GM10847 (cell line): ENCODE results near the gene C8G.

Source experiments
- POLR2A ChIP-seq: IDR thresholded peaks from 2 replicates; pipeline ENCODE4 v1.6.1; 2011; ENCODE audit not compliant: insufficient read length; ENCODE audit errors: extremely low read depth

Gene C8G

DNA sequence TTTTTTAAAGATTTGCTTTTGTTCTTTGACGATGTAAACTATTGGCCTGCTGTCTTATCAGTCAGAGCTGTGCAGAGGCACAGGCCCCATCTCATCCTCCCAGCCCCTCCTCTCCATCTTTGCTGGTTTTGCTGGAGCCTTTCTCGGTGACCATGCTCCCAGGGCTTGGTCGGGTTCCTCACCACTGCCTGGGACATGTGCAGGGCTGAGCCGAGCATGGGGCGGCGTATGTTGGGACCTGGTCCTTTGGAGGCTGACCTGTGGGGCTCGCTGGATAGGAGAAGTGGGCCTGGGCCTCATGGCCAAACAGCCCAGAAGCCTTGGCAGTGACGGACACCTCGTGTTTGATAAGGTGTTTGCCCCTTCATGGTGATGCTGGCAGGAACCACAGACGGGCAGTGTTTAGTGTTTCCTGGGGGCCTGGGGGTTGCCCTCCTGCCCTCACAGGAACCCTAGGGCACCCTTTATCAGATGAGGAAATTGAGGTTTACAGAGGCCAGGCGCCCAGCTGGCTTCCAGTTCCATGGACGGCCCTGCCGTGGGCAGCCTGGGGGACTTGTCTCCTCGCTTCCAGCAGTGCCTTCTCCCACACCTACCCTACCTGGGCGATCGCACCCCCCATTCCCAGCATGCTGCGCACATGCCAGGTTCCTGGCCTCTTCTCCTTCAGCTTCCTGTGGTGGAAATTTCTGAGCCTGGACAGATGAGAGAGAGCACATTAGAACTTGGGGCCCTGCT, 31.2 kb upstream of the C8G start:
- no peak for TF ChIP-seq POLR2A

DNA sequence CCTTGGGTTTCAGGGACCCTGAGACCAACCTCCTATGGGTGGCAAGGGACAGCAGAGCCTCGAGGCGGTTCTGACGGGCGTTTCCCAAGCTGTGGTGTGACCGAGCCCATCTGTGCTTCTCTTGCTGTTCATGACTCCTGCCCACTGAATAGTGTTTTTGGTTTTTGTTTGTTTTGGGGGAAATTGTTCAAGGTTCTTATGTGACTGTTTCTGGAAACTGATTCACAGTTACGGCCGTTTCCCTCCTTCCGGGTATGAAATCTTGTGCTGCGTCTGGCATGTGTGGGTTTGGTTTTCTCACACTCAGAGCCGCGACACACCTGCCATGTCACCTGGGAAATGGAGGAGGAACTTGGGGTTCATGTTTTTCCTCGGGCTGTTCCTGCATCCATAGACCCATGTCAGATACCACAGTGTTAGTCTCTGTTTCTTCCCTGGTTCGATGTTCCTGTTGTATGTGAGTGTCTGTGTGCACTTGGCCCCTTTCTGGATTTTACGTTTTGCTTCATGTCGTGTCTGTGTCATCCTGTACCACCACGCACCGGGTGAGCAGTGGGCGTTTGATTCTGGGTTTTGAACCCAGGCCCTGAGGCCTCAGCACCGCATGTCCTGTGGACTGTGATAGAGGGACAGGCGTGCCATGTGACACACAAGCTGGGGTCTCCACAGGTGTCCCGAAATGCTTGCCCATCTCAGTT, 29.3 kb upstream of the C8G start:
- no peak for TF ChIP-seq POLR2A

DNA sequence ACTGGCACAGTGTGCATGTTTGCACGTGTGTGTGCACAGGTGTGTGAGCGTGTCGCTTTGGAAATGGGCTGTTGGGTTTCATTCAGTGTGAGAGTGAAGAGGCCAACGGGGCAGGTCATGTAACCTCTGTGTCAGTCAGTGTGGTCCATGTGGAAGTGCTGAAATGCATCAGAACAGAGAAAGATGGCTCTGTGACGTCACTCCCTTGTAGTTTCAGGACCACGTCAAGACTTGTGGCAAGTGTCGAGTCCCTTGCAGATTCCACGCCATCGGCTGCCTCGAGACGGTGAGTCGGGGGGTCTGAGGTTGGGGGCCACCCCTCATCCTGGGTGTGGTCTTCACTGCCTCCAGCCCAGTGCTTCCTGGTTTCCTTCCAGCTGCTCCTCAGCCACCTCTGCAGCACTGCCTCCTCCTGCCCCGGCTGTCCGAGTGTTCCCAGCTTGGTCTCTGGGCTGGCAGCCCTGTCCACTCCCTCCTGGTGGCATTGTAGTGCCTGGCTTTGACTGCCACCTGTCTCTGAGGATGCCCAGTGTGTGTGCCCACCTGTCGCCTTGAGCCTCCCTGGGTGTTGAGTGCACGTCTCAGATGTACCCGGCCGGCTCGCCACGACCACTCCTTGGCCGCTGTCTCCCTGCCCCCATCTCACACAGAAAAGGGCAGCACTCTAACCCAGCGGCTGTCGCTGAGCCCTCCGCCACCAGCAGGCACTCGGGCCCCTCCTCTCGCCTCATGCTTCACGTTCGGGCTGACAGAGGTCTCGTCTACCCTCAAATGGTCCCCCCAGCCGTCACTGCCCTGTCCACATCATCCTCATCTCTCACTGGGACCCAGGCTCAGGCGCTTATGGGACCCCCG, 28.5 kb upstream of the C8G start:
- TF ChIP-seq POLR2A = no peak

GRCh38 chr9:136917902-136918301, 27.1 kb upstream of the C8G start:
- no peak for TF ChIP-seq POLR2A

DNA sequence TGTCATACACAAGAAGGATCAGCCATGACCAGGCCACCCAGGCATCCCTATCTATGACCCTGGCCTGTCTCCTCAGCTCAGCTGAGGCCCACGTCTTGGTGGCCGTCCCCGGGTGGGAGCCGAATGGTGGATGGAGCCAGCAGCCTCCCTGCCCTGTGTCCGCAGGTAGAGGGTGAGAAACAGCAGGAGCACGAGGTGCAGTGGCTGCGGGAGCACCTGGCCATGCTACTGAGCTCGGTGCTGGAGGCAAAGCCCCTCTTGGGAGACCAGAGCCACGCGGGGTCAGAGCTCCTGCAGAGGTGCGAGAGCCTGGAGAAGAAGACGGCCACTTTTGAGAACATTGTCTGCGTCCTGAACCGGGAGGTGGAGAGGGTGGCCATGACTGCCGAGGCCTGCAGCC, 25.0 kb upstream of the C8G start:
- TF ChIP-seq POLR2A = no peak

DNA sequence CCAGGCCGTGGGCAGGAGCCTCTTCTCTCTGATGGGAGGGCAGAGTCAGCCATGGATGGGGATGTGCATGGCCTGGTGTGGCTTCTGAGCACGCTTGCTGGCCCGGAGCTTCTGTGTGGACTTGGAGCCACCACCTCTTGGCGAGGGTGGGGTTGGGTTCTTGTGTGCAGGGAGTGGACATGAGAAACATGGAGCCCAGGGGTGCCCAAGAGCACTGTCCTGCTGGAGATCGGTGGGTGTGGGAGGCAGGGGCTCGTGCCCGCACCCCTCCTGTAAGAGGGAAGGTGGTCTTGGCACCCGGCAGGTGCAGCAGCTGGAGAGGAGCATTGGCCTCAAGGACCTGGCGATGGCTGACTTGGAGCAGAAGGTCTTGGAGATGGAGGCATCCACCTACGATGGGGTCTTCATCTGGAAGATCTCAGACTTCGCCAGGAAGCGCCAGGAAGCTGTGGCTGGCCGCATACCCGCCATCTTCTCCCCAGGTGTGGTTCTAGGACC, 24.3 kb upstream of the C8G start:
- TF ChIP-seq POLR2A = no peak

DNA sequence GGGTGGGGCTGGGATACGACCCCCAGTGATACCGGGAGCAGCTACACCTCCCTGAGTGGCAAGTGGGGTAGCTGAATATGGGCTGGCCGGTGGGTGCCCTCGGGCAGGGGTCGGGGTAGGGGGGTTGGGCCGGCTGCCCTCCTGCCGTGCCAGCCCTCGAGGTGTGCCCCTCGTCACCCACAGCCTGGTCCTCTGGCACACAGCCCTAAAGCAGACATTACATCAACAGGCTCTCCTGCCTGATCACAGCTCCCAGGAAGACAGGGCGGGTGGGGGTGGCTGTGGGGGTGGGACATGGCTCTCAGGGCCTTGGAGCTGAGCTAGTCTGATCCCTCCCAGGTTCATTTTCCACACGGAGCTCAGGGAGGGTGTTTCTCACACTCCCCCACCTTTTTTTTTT, 23.7 kb upstream of the C8G start:
- no peak for TF ChIP-seq POLR2A

- no peak for TF ChIP-seq POLR2A
Measured at GRCh38 chr9:136921718-136922117, 23.3 kb upstream of the C8G start.

GRCh38 chr9:136922540-136922939, 22.5 kb upstream of the C8G start:
- no peak for TF ChIP-seq POLR2A

DNA sequence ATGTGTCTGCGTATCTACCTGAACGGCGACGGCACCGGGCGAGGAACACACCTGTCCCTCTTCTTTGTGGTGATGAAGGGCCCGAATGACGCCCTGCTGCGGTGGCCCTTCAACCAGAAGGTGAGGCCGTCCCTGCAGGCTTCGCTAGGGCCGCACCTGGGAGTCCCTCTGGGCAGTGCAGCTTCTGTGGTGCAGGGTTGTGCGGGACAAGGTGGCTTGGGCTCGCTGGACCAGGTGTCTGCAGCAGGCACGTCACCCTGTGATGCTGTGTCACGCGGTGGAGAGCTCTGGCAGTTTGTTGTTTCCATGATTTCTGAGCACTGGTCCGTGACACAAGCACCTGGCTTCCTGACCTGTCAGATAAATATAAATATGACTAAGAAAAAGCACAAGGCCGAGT, 21.2 kb upstream of the C8G start:
- no peak for TF ChIP-seq POLR2A

GRCh38 chr9:136925414-136926153, 19.5 kb upstream of the C8G start:
- no peak for TF ChIP-seq POLR2A

DNA sequence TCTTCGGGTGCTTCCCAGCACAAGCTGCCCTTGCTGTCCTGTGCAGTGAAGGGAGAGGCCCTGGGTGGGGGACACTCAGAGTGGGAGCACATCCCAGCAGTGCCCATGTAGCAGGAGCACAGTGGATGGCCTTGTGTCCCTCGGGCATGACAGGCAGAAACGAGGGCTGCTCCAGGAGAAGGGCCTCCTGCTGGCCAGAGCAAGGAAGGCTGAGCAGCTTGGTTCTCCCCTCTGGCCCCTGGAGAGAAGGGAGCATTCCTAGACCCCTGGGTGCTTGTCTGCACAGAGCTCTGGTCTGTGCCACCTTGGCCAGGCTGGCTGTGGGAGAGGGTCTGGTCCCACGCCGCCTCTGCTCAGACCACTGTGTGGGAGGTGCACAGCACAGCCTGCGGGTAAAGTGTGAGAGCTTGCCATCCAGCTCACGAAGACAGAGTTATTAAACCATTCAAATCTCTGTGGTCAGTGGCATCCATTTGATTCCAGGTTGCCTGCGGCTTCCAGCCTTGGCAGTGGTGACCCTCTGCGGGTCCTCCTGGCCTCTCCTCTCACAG, 18.8 kb upstream of the C8G start:
- no peak for TF ChIP-seq POLR2A

DNA sequence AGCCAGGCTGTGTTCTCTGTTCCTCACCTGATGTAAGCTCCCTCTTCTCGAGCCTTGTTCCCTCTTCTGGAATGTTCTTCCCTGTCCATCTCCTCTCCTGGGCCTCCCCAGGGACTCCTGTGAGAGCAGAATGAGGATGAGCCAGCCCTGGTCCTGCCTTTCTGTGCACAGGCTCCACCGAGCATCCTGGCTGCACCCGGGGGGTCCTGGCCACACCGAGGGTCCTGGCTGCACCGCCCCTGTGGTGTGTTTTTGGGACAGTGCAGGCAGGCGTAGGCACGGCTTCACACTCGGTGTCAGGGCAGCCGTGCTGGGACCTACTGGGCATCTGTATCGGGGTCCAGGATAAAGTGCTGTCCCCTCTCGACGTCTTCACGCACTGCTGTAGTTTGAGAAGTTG, 18.3 kb upstream of the C8G start:
- TF ChIP-seq POLR2A = no peak

GRCh38 chr9:136927343-136928271, 17.4 kb upstream of the C8G start:
- TF ChIP-seq POLR2A = no peak
